CD4-positive, alpha-beta T cell treated with Interleukin-1 beta for 1 hour (primary cell): ENCODE measurements around the gene R3HDM2.
A peak's percentile ranks its signal among the peaks of the same experiment; 100 is the strongest.
"Not testable (repeated sequence)": the region's sequence is repeated elsewhere in the genome, so short reads cannot be mapped to it uniquely, and the experiment has no call there.

Source experiments
- DNase-seq, 2 donors: peaks; one replicate each; pipeline ENCODE4 v3.0.0-alpha.2; 2020 to 2022

R3HDM2 gene

GRCh38 chr12:57370696-57371095, 60.1 kb downstream of the R3HDM2 start:
- no peak for DNase-seq

- no peak for DNase-seq
These were observed 60.8 kb downstream of the R3HDM2 start for GRCh38 chr12:57370072-57370471.

GRCh38 chr12:57369202-57369601, 61.6 kb downstream of the R3HDM2 start:
- DNase-seq = no peak

GRCh38 chr12:57368349-57369095, 62.3 kb downstream of the R3HDM2 start:
- DNase-seq = no peak

GRCh38 chr12:57367121-57367520, 63.7 kb downstream of the R3HDM2 start:
- no peak for DNase-seq

- no peak for DNase-seq
These were observed 64.5 kb downstream of the R3HDM2 start for GRCh38 chr12:57366315-57366714.

GRCh38 chr12:57364156-57364555, 66.7 kb downstream of the R3HDM2 start:
- DNase-seq = not testable (repeated sequence)

GRCh38 chr12:57360468-57360867, 70.4 kb downstream of the R3HDM2 start:
- no peak for DNase-seq

GRCh38 chr12:57358646-57359045, 72.2 kb downstream of the R3HDM2 start:
- DNase-seq = no peak

GRCh38 chr12:57355734-57356133, 75.1 kb downstream of the R3HDM2 start:
- DNase-seq = no peak

- no peak for DNase-seq
These were observed 78.7 kb downstream of the R3HDM2 start for GRCh38 chr12:57352166-57352565.

GRCh38 chr12:57347284-57347683, 83.6 kb downstream of the R3HDM2 start:
- DNase-seq = no peak

GRCh38 chr12:57343703-57344378, 87.0 kb downstream of the R3HDM2 start:
- no peak for DNase-seq

- DNase-seq = no peak
These were observed 88.6 kb downstream of the R3HDM2 start for GRCh38 chr12:57342207-57342691.

- no peak for DNase-seq
These were observed 89.4 kb downstream of the R3HDM2 start for GRCh38 chr12:57341275-57341990.

- peak; percentile 14 to 51 for DNase-seq
These were observed 90.7 kb downstream of the R3HDM2 start for GRCh38 chr12:57340104-57340503.

GRCh38 chr12:57336299-57336698, 94.5 kb downstream of the R3HDM2 start:
- not testable (repeated sequence) for DNase-seq

- DNase-seq = no peak
These were observed 96.6 kb downstream of the R3HDM2 start for GRCh38 chr12:57334219-57334618.

GRCh38 chr12:57332646-57333312, 98.1 kb downstream of the R3HDM2 start:
- DNase-seq = no peak

- DNase-seq = no peak
These were observed 99.9 kb downstream of the R3HDM2 start for GRCh38 chr12:57330992-57331391.

- no peak for DNase-seq
These were observed 101.6 kb downstream of the R3HDM2 start for GRCh38 chr12:57329219-57329618.

- DNase-seq = no peak
These were observed 105.4 kb downstream of the R3HDM2 start for GRCh38 chr12:57325395-57325794.

GRCh38 chr12:57323416-57323815, 107.4 kb downstream of the R3HDM2 start:
- no peak for DNase-seq
